H1 (cell line): ENCODE measurements around the gene PDX1. TPM values are rescaled to one million over a fixed set of nuclear protein-coding genes. Genes with fewer than 3 reads are reported as not detected.

Source experiments
- CTCF ChIA-PET: fragments of 300-600 bp; sonication (Branson Sonifier 250); formaldehyde crosslinking; loops from one replicate; lab custom pipeline; 2021; ENCODE audit not compliant: partially characterized antibody; lab: Charles Lee
- POLR2A ChIA-PET: fragments of 300-600 bp; sonication (Branson Sonifier 250); formaldehyde crosslinking; loops from one replicate; lab custom pipeline; 2021; ENCODE audit warnings: inconsistent platforms; ENCODE audit not compliant: partially characterized antibody; lab: Charles Lee
- DNase-seq, 2 experiments: peaks; one replicate each; pipeline versions ENCODE4 v3.0.0 to v3.0.0-alpha.2; 2010 to 2022; ENCODE audit warnings: low spot score in 2 of 2, low read depth in 1 of 2, mixed read lengths in 1 of 2
- FAIRE-seq: peaks from 2 replicates; lab custom pipeline; 2011; peaks lifted over from hg19 to GRCh38; lab: Jason Lieb, UNC
- H2AFZ ChIP-seq: 2 replicates; pipeline ENCODE4 v1.8.1; 2012; ENCODE audit warnings: low read length, inconsistent platforms
- H2AK5ac ChIP-seq: 2 replicates; pipeline ENCODE4 v1.6.1; 2013; ENCODE audit warnings: low read depth, low read length
- H2BK120ac ChIP-seq: replicated peaks from 2 replicates; pipeline ENCODE3; 2013; ENCODE audit warnings: low read depth, low read length, inconsistent platforms
- H2BK12ac ChIP-seq: 2 replicates; pipeline ENCODE4 v1.6.1; 2013; ENCODE audit warnings: low read depth, low read length
- H2BK15ac ChIP-seq: 2 replicates; pipeline ENCODE4 v1.6.1; 2013; ENCODE audit warnings: low read length
- H2BK20ac ChIP-seq: 2 replicates; pipeline ENCODE4 v1.6.1; 2013; ENCODE audit warnings: low read length
- H2BK5ac ChIP-seq: 2 replicates; pipeline ENCODE4 v1.6.1; 2013; ENCODE audit warnings: low read depth, low read length
- H3K14ac ChIP-seq: 2 replicates; pipeline ENCODE4 v1.6.1; 2013; ENCODE audit warnings: inconsistent platforms; ENCODE audit not compliant: insufficient read length
- H3K18ac ChIP-seq: 2 replicates; pipeline ENCODE4 v1.6.1; 2013; ENCODE audit warnings: low read length; ENCODE audit errors: extremely low read depth
- H3K23ac ChIP-seq: 2 replicates; pipeline ENCODE4 v1.6.1; 2013; ENCODE audit warnings: inconsistent platforms; ENCODE audit not compliant: insufficient read length
- H3K23me2 ChIP-seq: 2 replicates; pipeline ENCODE4 v1.6.1; 2013; ENCODE audit warnings: low read depth, low read length
- H3K27ac ChIP-seq: 2 replicates; pipeline ENCODE4 v1.6.1; 2011; ENCODE audit warnings: low read depth, low read length, inconsistent platforms
- H3K27me3 ChIP-seq, 4 experiments: replicated peaks in 1 of 4; 1 replicate in 1 of 4; 2 replicates in 3 of 4; pipeline versions ENCODE4 v1.6.1 to v1.8.1; 2011 to 2013; ENCODE audit warnings: low read length in 3 of 4, mild to moderate bottlenecking in 3 of 4, inconsistent platforms in 2 of 4, mixed read lengths in 2 of 4, moderate library complexity in 1 of 4; ENCODE audit not compliant: control insufficient read depth in 3 of 4, insufficient read depth in 3 of 4; ENCODE audit errors: extremely low read depth in 1 of 4
- H3K36me3 ChIP-seq, 4 experiments: 2 replicates each; pipeline versions ENCODE4 v1.6.1 to v1.8.1; 2011 to 2013; ENCODE audit warnings: mild to moderate bottlenecking in 4 of 4, low read length in 3 of 4, moderate library complexity in 2 of 4, control low read depth in 1 of 4, inconsistent platforms in 1 of 4; ENCODE audit not compliant: insufficient read depth in 4 of 4, control insufficient read depth in 2 of 4
- H3K4ac ChIP-seq: replicated peaks from 2 replicates; pipeline ENCODE3; 2013; ENCODE audit warnings: low read length, low read depth, mixed read lengths, inconsistent platforms; ENCODE audit not compliant: insufficient read length
- H3K4me1 ChIP-seq, 4 experiments: replicated peaks in 1 of 4; 1 replicate in 1 of 4; 2 replicates in 3 of 4; pipeline versions ENCODE4 v1.6.1 to v1.8.1; 2011 to 2013; ENCODE audit warnings: low read length in 3 of 4, inconsistent platforms in 2 of 4, mixed read lengths in 1 of 4; ENCODE audit not compliant: insufficient read depth in 4 of 4, control insufficient read depth in 3 of 4
- H3K4me2 ChIP-seq, 2 experiments: 2 replicates each; pipeline versions ENCODE4 v1.6.1 to v1.8.1; 2011 to 2013; ENCODE audit warnings: low read depth in 2 of 2, low read length in 2 of 2, control low read depth in 1 of 2, inconsistent platforms in 1 of 2, mild to moderate bottlenecking in 1 of 2; ENCODE audit not compliant: insufficient read depth in 1 of 2
- H3K4me3 ChIP-seq, 4 experiments: fragments of 200-600, 300-600 bp in 1 of 4; sonication (generic), shearing (Covaris generic), sonication (Bioruptor Twin) in 1 of 4; 2 replicates each; pipeline versions ENCODE4 v1.5.1 to v1.8.1; 2011 to 2016; ENCODE audit warnings: low read length in 4 of 4, low read depth in 3 of 4, control low read depth in 2 of 4, inconsistent platforms in 2 of 4, mild to moderate bottlenecking in 2 of 4, mixed read lengths in 1 of 4, moderate library complexity in 1 of 4; ENCODE audit not compliant: insufficient read depth in 2 of 4; ENCODE audit errors: extremely low read depth in 1 of 4
- H3K56ac ChIP-seq: replicated peaks from 2 replicates; pipeline ENCODE3; 2013; ENCODE audit warnings: low read depth, mild to moderate bottlenecking, mixed read lengths, low read length, inconsistent platforms; ENCODE audit not compliant: insufficient read length
- H3K79me1 ChIP-seq: 2 replicates; pipeline ENCODE4 v1.6.1; 2013; ENCODE audit warnings: low read depth, low read length, control low read depth
- H3K79me2 ChIP-seq, 2 experiments: 2 replicates each; pipeline versions ENCODE4 v1.6.1 to v1.8.1; 2012 to 2013; ENCODE audit warnings: low read length in 2 of 2, mild to moderate bottlenecking in 2 of 2, inconsistent platforms in 1 of 2; ENCODE audit not compliant: insufficient read depth in 2 of 2, control insufficient read depth in 1 of 2
- H3K9ac ChIP-seq, 4 experiments: replicated peaks in 1 of 4; 1 replicate in 1 of 4; 2 replicates in 3 of 4; pipeline versions ENCODE4 v1.6.1 to v1.8.1; 2011 to 2013; ENCODE audit warnings: low read depth in 3 of 4, low read length in 3 of 4, control low read depth in 2 of 4, mild to moderate bottlenecking in 2 of 4, moderate library complexity in 2 of 4, inconsistent platforms in 1 of 4; ENCODE audit errors: extremely low read depth in 1 of 4
- H3K9me3 ChIP-seq, 2 experiments: 2 replicates each; pipeline versions ENCODE4 v1.6.1 to v1.8.1; 2012 to 2013; ENCODE audit warnings: mild to moderate bottlenecking in 2 of 2, moderate library complexity in 2 of 2, control low read depth in 1 of 2, inconsistent platforms in 1 of 2, low read depth in 1 of 2, low read length in 1 of 2, mixed read lengths in 1 of 2; ENCODE audit not compliant: insufficient read depth in 2 of 2
- H4K20me1 ChIP-seq, 2 experiments: replicated peaks in 1 of 2; 2 replicates each; pipeline versions ENCODE3 to v1.8.1; 2011 to 2013; ENCODE audit warnings: inconsistent platforms in 2 of 2, low read length in 2 of 2, mild to moderate bottlenecking in 1 of 2; ENCODE audit not compliant: insufficient read depth in 2 of 2, control insufficient read depth in 1 of 2
- H4K5ac ChIP-seq: 2 replicates; pipeline ENCODE4 v1.6.1; 2013; ENCODE audit warnings: low read length, low read depth, mixed read lengths, inconsistent platforms; ENCODE audit not compliant: insufficient read length
- H4K8ac ChIP-seq: 2 replicates; pipeline ENCODE4 v1.8.0; 2013; ENCODE audit warnings: mild to moderate bottlenecking, moderate library complexity, low read length, inconsistent platforms; ENCODE audit not compliant: insufficient read depth; ENCODE audit errors: extremely low read depth
- H4K91ac ChIP-seq: replicated peaks from 2 replicates; pipeline ENCODE3; 2013; ENCODE audit warnings: low read length, mixed read lengths, inconsistent platforms; ENCODE audit not compliant: insufficient read length
- BRCA1 ChIP-seq: IDR thresholded peaks from 2 replicates; pipeline ENCODE4 v1.6.1; 2012; ENCODE audit warnings: low read depth, low read length, improper control_type of control experiment
- CBX8 ChIP-seq: fragments of 300-800, 300-1000 bp; sonication (generic); IDR thresholded peaks from 2 replicates; pipeline ENCODE4 v1.7.1; 2016; ENCODE audit warnings: low read depth, low read length, borderline replicate concordance
- CHD1 ChIP-seq: IDR thresholded peaks from 2 replicates; pipeline ENCODE4 v1.6.1; 2012; ENCODE audit warnings: low read depth, low read length, improper control_type of control experiment
- CTBP2 ChIP-seq: IDR thresholded peaks from 2 replicates; pipeline ENCODE4 v1.7.0; 2011; ENCODE audit warnings: borderline replicate concordance, mild to moderate bottlenecking, moderate library complexity, mixed read lengths, low read length; ENCODE audit not compliant: insufficient read depth, insufficient read length
- EZH2 ChIP-seq: fragments of 200-600 bp; sonication (generic); IDR thresholded peaks from 2 replicates; pipeline ENCODE4 v1.7.1; 2012; ENCODE audit warnings: low read depth, mild to moderate bottlenecking, moderate library complexity, low read length, inconsistent platforms; ENCODE audit not compliant: severe bottlenecking
- KDM4A ChIP-seq: IDR thresholded peaks from one replicate; pipeline ENCODE4 v1.7.1; 2012; ENCODE audit warnings: low read depth, mild to moderate bottlenecking, moderate library complexity, low read length, inconsistent platforms; ENCODE audit not compliant: severe bottlenecking
- POLR2AphosphoS5 ChIP-seq: IDR thresholded peaks from 2 replicates; pipeline ENCODE4 v1.6.1; 2011; ENCODE audit warnings: low read depth, low read length
- SUZ12 ChIP-seq: fragments of 200-600 bp; sonication (generic); IDR thresholded peaks from 2 replicates; pipeline ENCODE4 v1.6.1; 2012; ENCODE audit warnings: mild to moderate bottlenecking, inconsistent platforms, low read length, moderate library complexity, mixed read lengths
- TAF1 ChIP-seq: IDR thresholded peaks from 2 replicates; pipeline ENCODE4 v1.6.1; 2011; ENCODE audit warnings: mild to moderate bottlenecking, low read depth, low read length
- TBP ChIP-seq: IDR thresholded peaks from 2 replicates; pipeline ENCODE4 v1.6.1; 2011; ENCODE audit warnings: low read depth, low read length, improper control_type of control experiment
- WGBS, 2 experiments: shearing (Covaris generic) in 1 of 2; methylation state at CpG; one replicate each; pipeline versions ENCODE4 v1.1.6 to v1.1.7; 2013 to 2015; ENCODE audit warnings: low lambda C conversion rate in 2 of 2, mixed read lengths in 2 of 2, inconsistent platforms in 1 of 2, low coverage in 1 of 2, missing lambda C conversion rate in 1 of 2; ENCODE audit not compliant: insufficient replicate concordance in 2 of 2, insufficient coverage in 1 of 2, insufficient read length in 1 of 2; ENCODE audit errors: extremely low coverage in 1 of 2, missing lambda C conversion rate in 1 of 2; 5-methylcytosine and 5-hydroxymethylcytosine counted together
- polyA plus RNA-seq, 7 experiments: library from polyadenylated mRNA; depleted of rRNA in 3 of 7; stranded (reverse) in 5 of 7; unstranded in 2 of 7; fragments of >200 nt in 5 of 7; fragments of 200-250 nt in 2 of 7; gene quantifications; 1 replicate in 5 of 7; 2 replicates in 1 of 7; 4 replicates in 1 of 7; pipeline versions ENCODE4 v1.2.1 to v1.2.3, GENCODE V29; 2011 to 2013; ENCODE audit warnings: missing spikeins in 2 of 7, mixed read lengths in 2 of 7
- total RNA-seq: library from RNA; stranded (reverse); fragmentation: NEBNext Ultra II Directional; extraction: Animal tissue kit (Norgen Biotek cat#: 25700); gene quantifications from 2 replicates; pipeline ENCODE4 v1.2.1, GENCODE V29; 2021

Gene PDX1
- total and polyA plus RNA-seq, 2 of the 8 experiments (the other 6 are each of a cell fraction or from before 2014, with no cell fraction given) = not detected

DNA sequence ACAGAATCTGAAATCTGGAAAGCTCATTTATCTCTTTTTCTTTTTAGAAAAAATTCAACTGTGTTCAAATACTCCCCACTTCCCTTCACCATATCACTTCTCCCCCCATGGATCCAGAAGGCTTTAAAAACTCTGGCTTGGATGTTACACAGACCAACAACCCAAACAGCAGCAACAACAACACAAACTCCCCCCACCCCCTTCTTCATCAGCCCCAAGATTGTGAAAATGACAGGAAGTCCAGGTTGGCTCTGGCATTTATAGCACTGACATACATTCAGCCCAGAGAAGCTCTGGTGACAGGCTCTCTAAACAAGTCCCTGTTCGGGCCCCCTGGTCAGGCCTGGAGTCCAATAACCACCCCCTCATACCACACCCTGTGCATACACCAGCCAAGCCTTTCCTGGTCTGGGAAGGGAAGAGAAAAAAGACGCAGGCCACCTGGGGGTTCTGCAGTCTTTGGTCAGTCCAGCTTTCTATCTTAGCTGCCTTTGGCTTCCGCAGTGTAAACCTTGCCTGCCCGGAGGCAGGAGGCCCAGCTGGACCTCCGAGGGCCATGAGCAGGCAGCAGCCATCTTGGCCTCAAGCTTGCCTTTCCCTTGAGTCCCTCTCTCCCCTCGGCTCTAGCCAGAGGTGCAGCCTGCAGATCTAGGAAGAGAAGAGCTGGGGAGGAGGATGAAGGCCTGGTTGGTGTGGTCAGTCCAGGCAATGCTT, 42.5 kb downstream of the PDX1 start:
- Histone ChIP-seq H2AK5ac (no peak overlapping the region), H4K5ac (no peak overlapping the region), H3K23ac (no peak overlapping the region), H2BK20ac (peak overlapping the region; percentile 61; the same call in 1 of the 2 replicates), H3K18ac (no peak overlapping the region), H3K27ac (no peak overlapping the region), H3K23me2 (peaks cover 4% of the 10 kb centered on the region; the same call in 1 of the 2 replicates), H2BK12ac (peak overlapping the region; percentile 80; the same call in 1 of the 2 replicates), H3K79me2 (no peaks in the 10 kb centered on the region), H3K4me1 (peaks cover 10 to 32% (median 18%) of the 10 kb centered on the region in 4 experiments; a peak in 6 of 7 replicates), H3K4me2 (peak overlapping the region; percentile 10 to 66), H3K36me3 (no peaks in the 10 kb centered on the region; a peak in 1 of 8 replicates), H3K56ac (no peak overlapping the region), H2AFZ (no peak overlapping the region), H3K4me3 (peak overlapping the region in 1 of 4 experiments; percentile 49; a peak in 2 of 8 replicates), H3K27me3 (peaks cover 92 to 100% (median 97%) of the 10 kb centered on the region in 4 experiments), H3K79me1 (no peaks in the 10 kb centered on the region), H2BK15ac (0 out of 2 replicates have a peak overlapping the region, but pooled peaks have one; percentile 46), H4K20me1 (peaks cover 22 to 37% of the 10 kb centered on the region in 2 experiments), H3K9me3 (no peaks in the 10 kb centered on the region; a peak in 1 of 4 replicates), H3K4ac (no peak overlapping the region), H4K8ac (no peak overlapping the region), H4K91ac (no peak overlapping the region), H3K9ac (no peak overlapping the region), H3K14ac (no peak overlapping the region), H2BK120ac (no peak overlapping the region), H2BK5ac (no peak overlapping the region; the same call in 1 of the 2 replicates)
- 8% methylated on average over 6 of the region's 6 CpGs; no CpG with 5 or more reads in 1 of the 2 experiments for WGBS, 2 experiments
- peak in 1 of 2 experiments; percentile 61 for DNase-seq
- POLR2A ChIA-PET = interaction anchor here (0.7 to 2.8 kb wide), 3 partner anchors 9 to 42 kb away, joined by 3 to 16 read pairs (median 5); partner anchors contain the start of gene PDX1
- no peak for FAIRE-seq
- CTCF ChIA-PET = interaction anchor here (1.0 to 19.7 kb wide), 14 partner anchors 7 to 600 kb away, joined by 3 to 283 read pairs (median 6); partner anchors contain the start of genes CDX2, PDX1 and URAD
- TF ChIP-seq SUZ12 (peak; percentile 84), POLR2AphosphoS5 (no peak), CTBP2 (no peak), EZH2 (peak; percentile 52), CHD1 (no peak), KDM4A (no peak), CBX8 (no peak), BRCA1 (no peak), TAF1 (no peak), TBP (no peak)
